ENCODE results near the gene GALNT10.

DNA sequence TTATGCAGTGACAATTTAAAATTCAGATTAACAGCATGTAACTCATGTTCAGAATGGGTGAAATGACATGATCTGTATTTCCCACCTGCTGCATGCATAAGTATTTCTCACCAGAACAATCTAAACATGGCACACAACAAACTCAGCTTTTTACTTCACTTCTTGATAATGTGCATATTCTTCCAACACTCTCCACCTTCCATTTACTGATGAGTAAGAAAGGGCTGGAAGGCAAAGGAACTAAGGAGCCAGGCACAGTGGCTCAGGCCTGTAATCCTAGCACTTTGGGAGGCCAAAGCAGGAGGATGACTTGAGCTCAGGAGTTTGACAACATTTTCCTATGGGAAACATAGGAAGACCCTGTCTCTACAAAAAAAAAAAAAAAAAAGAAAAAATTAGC, 219.5 kb downstream of the GALNT10 start:
- TF ChIP-seq BHLHE40 (IDR thresholded peaks at IDR 0.05; ENCODE audit: borderline replicate concordance) (no peak), ELF4 (IDR thresholded peaks at IDR 0.05) (no peak), FOXM1 (IDR thresholded peaks at IDR 0.05; ENCODE audit: borderline replicate concordance) (no peak), L3MBTL2 (conservative IDR thresholded peaks at IDR 0.05) (no peak), HDGF (IDR thresholded peaks at IDR 0.05; ENCODE audit: borderline replicate concordance) (no peak), FOXA1 (IDR thresholded peaks at IDR 0.05) (no peak), LEF1 (IDR thresholded peaks at IDR 0.05; ENCODE audit: borderline replicate concordance) (no peak), FOXK2 (IDR thresholded peaks at IDR 0.05) (no peak), ARNT (IDR thresholded peaks at IDR 0.05) (no peak), SP1 (IDR thresholded peaks at IDR 0.05) (no peak), NFRKB (IDR thresholded peaks at IDR 0.05) (no peak), TARDBP (IDR thresholded peaks at IDR 0.05) (no peak), CTBP1 (IDR thresholded peaks at IDR 0.05; ENCODE audit: borderline replicate concordance) (no peak)
- TF ChIP-seq, protein P1, sequence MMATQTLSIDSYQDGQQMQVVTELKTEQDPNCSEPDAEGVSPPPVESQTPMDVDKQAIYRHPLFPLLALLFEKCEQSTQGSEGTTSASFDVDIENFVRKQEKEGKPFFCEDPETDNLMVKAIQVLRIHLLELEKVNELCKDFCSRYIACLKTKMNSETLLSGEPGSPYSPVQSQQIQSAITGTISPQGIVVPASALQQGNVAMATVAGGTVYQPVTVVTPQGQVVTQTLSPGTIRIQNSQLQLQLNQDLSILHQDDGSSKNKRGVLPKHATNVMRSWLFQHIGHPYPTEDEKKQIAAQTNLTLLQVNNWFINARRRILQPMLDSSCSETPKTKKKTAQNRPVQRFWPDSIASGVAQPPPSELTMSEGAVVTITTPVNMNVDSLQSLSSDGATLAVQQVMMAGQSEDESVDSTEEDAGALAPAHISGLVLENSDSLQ (IDR thresholded peaks at IDR 0.05) = no peak
